ENCODE data around the gene PLCZ1. TPM values are rescaled to one million over a fixed set of nuclear protein-coding genes. Genes with fewer than 3 reads are reported as not detected.

Gene PLCZ1
- polyA plus RNA-seq, 3 donors: not detected

DNA sequence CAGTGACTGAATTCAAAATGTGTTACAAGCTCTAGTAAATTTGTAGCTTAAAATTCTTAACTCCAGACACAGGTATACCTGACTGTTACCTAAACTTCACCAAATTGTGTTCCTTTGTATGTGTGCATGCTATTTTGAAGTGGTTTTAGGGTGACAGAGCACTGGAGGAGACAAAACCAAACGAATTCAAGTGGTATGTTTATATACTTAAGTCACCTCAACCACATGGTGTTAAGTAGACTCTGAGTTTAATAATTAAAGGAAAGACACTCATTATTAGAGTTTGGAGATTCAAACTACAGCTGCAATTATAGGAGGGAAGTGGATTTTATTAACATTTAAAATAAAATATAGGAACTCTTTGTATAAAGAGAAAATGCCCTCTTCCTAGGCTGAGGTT is 84.3 kb downstream of the PLCZ1 start:
- no peaks in the 10 kb centered on the region for H4K20me1 ChIP-seq (ENCODE audit: insufficient read depth, low read length)
- no peaks in the 10 kb centered on the region for H3K79me2 ChIP-seq (ENCODE audit: insufficient read depth, low read length)
- no peaks in the 10 kb centered on the region for H3K36me3 ChIP-seq (replicated peaks in 1 of 2; ENCODE audit: control insufficient read depth in 1 of 2, insufficient read depth in 2 of 2, low read length in 2 of 2)
- H3K9me3 ChIP-seq (replicated peaks in 1 of 2; ENCODE audit: control insufficient read depth in 1 of 2, insufficient read depth in 1 of 2, low read length in 2 of 2): peaks cover 3 to 4% of the 10 kb centered on the region in 2 donors
- H3K4me3 ChIP-seq (replicated peaks in 1 of 3; ENCODE audit: low read depth in 2 of 3, low read length in 3 of 3): no peak overlapping the region
- no peaks in the 10 kb centered on the region for H3K36me3 Mint-ChIP-seq
- H2AFZ ChIP-seq (ENCODE audit: insufficient read depth, low read depth, low read length, poor library complexity, severe bottlenecking): no peak overlapping the region
- no peak overlapping the region for H3K4me3 Mint-ChIP-seq
- TF ChIP-seq, protein P1, sequence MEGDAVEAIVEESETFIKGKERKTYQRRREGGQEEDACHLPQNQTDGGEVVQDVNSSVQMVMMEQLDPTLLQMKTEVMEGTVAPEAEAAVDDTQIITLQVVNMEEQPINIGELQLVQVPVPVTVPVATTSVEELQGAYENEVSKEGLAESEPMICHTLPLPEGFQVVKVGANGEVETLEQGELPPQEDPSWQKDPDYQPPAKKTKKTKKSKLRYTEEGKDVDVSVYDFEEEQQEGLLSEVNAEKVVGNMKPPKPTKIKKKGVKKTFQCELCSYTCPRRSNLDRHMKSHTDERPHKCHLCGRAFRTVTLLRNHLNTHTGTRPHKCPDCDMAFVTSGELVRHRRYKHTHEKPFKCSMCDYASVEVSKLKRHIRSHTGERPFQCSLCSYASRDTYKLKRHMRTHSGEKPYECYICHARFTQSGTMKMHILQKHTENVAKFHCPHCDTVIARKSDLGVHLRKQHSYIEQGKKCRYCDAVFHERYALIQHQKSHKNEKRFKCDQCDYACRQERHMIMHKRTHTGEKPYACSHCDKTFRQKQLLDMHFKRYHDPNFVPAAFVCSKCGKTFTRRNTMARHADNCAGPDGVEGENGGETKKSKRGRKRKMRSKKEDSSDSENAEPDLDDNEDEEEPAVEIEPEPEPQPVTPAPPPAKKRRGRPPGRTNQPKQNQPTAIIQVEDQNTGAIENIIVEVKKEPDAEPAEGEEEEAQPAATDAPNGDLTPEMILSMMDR (IDR thresholded peaks at IDR 0.05): no peak
- H3K27me3 ChIP-seq (ENCODE audit: control insufficient read depth in 2 of 2, insufficient read depth in 2 of 2, low read length in 2 of 2): no peaks in the 10 kb centered on the region
- WGBS (ENCODE audit: insufficient coverage): no CpG with 5 or more reads among the region's 1 CpG
- H3K4me1 Mint-ChIP-seq: no peaks in the 10 kb centered on the region
- H3K27ac ChIP-seq (ENCODE audit: low read depth in 1 of 2, low read length in 2 of 2): no peak overlapping the region
- no peaks in the 10 kb centered on the region for H3K4me1 ChIP-seq (ENCODE audit: control insufficient read depth in 1 of 2, insufficient read depth in 2 of 2, low read length in 2 of 2)
- H3K27ac Mint-ChIP-seq: no peak overlapping the region
- H3K9ac ChIP-seq (ENCODE audit: insufficient read depth, low read length, poor library complexity, severe bottlenecking): no peak overlapping the region
- peaks cover 0 to 13% (median 4%) of the 10 kb centered on the region in 7 donors for H3K9me3 Mint-ChIP-seq
- H3K27me3 Mint-ChIP-seq (ENCODE audit: low read depth in 3 of 3): peaks cover 0 to 3% (median 1%) of the 10 kb centered on the region in 3 donors
- DNase-seq: no peak
- intact Hi-C loops (cut with micrococcal nuclease): no loop called here
- H3K4me2 ChIP-seq (replicated peaks; ENCODE audit: extremely low read depth, low read length, poor library complexity, severe bottlenecking): no peak overlapping the region

DNA sequence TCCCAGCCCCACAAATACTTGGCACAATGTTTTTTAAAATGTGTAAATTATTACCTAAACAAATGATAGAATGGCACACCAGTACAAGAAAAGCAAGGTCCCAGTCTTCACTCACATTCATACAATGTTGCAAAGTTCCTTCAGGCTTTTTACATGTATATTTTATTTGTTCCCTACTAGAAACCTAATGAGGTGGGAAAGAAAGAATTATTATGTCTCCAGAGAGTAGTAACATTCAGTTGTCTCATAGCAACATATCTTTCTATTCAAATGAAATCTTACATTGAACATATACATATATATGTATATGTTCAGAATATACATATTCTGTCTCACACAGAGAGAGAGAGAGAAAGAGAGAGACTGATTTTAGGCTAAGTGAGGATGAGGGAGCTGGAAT is 85.2 kb downstream of the PLCZ1 start:
- H3K9me3 ChIP-seq (replicated peaks in 1 of 2; ENCODE audit: control insufficient read depth in 1 of 2, insufficient read depth in 1 of 2, low read length in 2 of 2): peaks cover 2 to 4% of the 10 kb centered on the region in 2 donors
- H3K36me3 ChIP-seq (replicated peaks in 1 of 2; ENCODE audit: control insufficient read depth in 1 of 2, insufficient read depth in 2 of 2, low read length in 2 of 2): no peaks in the 10 kb centered on the region
- Mint-ChIP-seq H3K4me3 (no peak overlapping the region), H3K27ac (no peak overlapping the region), H3K36me3 (no peaks in the 10 kb centered on the region), H3K9me3 (peaks cover 0 to 13% (median 3%) of the 10 kb centered on the region in 7 donors), H3K27me3 (ENCODE audit: low read depth in 3 of 3) (peaks cover 0 to 3% (median 1%) of the 10 kb centered on the region in 3 donors), H3K4me1 (no peaks in the 10 kb centered on the region)
- no peak overlapping the region for H3K27ac ChIP-seq (ENCODE audit: low read depth in 1 of 2, low read length in 2 of 2)
- no peak overlapping the region for H3K4me3 ChIP-seq (replicated peaks in 1 of 3; ENCODE audit: low read depth in 2 of 3, low read length in 3 of 3)
- DNase-seq: no peak
- H2AFZ ChIP-seq (ENCODE audit: insufficient read depth, low read depth, low read length, poor library complexity, severe bottlenecking): no peak overlapping the region
- no peaks in the 10 kb centered on the region for H4K20me1 ChIP-seq (ENCODE audit: insufficient read depth, low read length)
- H3K27me3 ChIP-seq (ENCODE audit: control insufficient read depth in 2 of 2, insufficient read depth in 2 of 2, low read length in 2 of 2): no peaks in the 10 kb centered on the region
- H3K79me2 ChIP-seq (ENCODE audit: insufficient read depth, low read length): no peaks in the 10 kb centered on the region
- TF ChIP-seq, protein P1 (IDR thresholded peaks at IDR 0.05): no peak
- no peaks in the 10 kb centered on the region for H3K4me1 ChIP-seq (ENCODE audit: control insufficient read depth in 1 of 2, insufficient read depth in 2 of 2, low read length in 2 of 2)
- H3K9ac ChIP-seq (ENCODE audit: insufficient read depth, low read length, poor library complexity, severe bottlenecking): no peak overlapping the region
- no peak overlapping the region for H3K4me2 ChIP-seq (replicated peaks; ENCODE audit: extremely low read depth, low read length, poor library complexity, severe bottlenecking)
- intact Hi-C loops (cut with micrococcal nuclease): no loop called here

Measured in CD14-positive monocyte (primary cell).